NB4 (cell line): Measurements from ENCODE around the gene PALMD.

ENCODE experiments used
- CTCF ChIP-seq: IDR thresholded peaks from one replicate; pipeline ENCODE4 v1.5.1; 2012; ENCODE audit warnings: low read depth, low read length
- MAX ChIP-seq: IDR thresholded peaks from 2 replicates; pipeline ENCODE4 v1.6.1; 2011; ENCODE audit warnings: low read depth, low read length
- MYC ChIP-seq: IDR thresholded peaks from 2 replicates; pipeline ENCODE4 v1.6.1; 2011; ENCODE audit warnings: low read depth, low read length
- POLR2A ChIP-seq: IDR thresholded peaks from 2 replicates; pipeline ENCODE4 v1.6.1; 2011; ENCODE audit warnings: mild to moderate bottlenecking; ENCODE audit not compliant: insufficient read length; ENCODE audit errors: extremely low read depth

GRCh38 chr1:99650773-99651437, 5.0 kb downstream of the PALMD start:
- TF ChIP-seq CTCF, result no peak
- no peak for TF ChIP-seq POLR2A
- no peak for TF ChIP-seq MAX
- TF ChIP-seq MYC, result no peak
